Posterior vena cava (tissue), 2 donors: ENCODE results near the gene FAM162A. TPM values are rescaled to one million over a fixed set of nuclear protein-coding genes. Genes with fewer than 3 reads are reported as not detected.
"Not testable (repeated sequence)": the region's sequence is repeated elsewhere in the genome, so short reads cannot be mapped to it uniquely, and the experiment has no call there.

Source experiments
- DNase-seq: peaks from one replicate; pipeline ENCODE4 v3.0.0-alpha.2; 2020; ENCODE audit warnings: low spot score
- intact Hi-C, 2 donors: fragments of 100-400 bp; cut with DNase I; formaldehyde crosslinking; loops; one replicate each; pipeline versions ENCODE4 v1.14.1 to v1.14.2; 2022 to 2023
- long read RNA-seq, 2 donors: library from polyadenylated mRNA; unstranded; transcript quantifications; one replicate each; pipeline ENCODE4 v2.0.0, GENCODE V29; 2020 to 2021
- total RNA-seq, 2 donors: library from RNA; stranded (reverse); fragmentation: NEBNext Ultra II Directional; extraction: Animal tissue kit (Norgen Biotek cat#: 25700); gene quantifications; one replicate each; pipeline ENCODE4 v1.2.1, GENCODE V29; 2021
- donor health status: DM: yes; HTN: yes; CAD: no.
- donor health status: DM: yes; HTN: yes; CAD: no.

The FAM162A gene
- 10 to 100 TPM; 31.5 to 36.9 TPM for total RNA-seq
- long read RNA-seq, donor 1, partial matches to known transcripts, result 0 of 6 reads
- long read RNA-seq, donor 1, other reads (novel, unspliced or antisense), result 2 of 6 reads
- long read RNA-seq, donor 2, transcript FAM162A-203 (5 exons, 3,052 nt), result major isoform, 12 of 18 reads
- long read RNA-seq, donor 2, partial matches to known transcripts, result 0 of 18 reads
- long read RNA-seq, donor 2, other reads (novel, unspliced or antisense), result 6 of 18 reads

DNA sequence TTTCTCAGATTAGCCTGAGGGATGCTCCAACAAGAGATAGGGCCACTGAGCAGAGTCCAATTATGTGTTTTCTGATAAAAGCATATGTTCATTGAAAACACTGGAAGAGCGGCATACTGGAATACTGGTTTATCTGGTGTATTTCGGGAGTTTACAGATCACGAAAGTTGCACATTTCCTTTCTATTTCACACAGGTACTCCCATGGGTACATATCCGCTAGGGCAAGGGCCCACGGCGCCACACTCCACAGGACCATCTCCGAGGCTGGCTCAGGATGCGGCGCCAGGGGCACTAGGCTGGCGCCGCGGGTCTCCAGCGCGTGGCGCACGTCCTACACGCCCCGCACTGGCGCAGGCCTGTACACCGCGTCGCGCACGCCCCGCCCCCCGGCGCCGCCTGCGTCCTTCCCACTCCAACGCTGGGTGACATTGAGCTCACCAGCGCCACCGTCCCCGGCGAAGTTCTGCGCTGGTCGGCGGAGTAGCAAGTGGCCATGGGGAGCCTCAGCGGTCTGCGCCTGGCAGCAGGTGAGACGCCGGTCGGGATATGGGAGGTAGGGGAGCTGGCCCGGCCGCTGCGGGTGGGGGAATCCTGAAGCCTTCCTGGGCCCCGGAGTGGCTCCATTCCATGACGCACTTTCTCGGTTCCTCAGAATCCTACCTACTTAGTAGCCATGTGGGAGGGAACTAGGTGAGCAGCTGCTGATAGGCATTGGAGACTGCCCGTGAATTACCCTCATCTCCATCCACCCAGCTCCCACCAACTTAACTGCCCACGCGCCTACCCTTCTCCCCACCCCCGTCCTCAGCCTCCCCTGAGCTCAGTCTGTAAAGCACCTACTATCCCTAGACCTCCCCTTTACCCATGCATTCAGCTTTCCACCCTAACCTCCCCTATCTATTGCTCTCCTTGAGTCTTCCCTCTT, at the start of gene FAM162A:
TSS of gene FAM162A (plus strand) at position 412 of the 927 bp plus-strand sequence. CDS start at position 496, 84 bp downstream.
- peak; percentile 98 for DNase-seq
- intact Hi-C loops, result no loop called here

DNA sequence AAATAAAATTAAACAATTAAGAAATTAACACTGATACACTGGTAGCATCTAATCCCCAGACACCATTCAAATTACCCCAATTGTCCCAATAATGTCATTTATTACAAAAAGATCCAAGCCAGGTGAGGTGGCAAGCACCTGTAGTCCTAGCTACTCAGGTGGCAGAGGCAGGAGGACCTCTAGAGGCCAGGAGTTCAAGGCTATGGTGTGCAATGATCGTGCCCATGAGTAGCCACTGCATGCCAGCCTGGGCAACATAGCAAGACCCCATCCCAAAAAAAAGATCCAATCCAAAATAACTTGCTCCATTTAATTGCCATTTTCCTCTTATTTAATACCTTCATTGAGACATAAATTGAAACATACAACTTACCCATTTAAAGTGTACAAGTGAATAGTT, 41.2 kb upstream of the FAM162A start:
- intact Hi-C loops, result no loop called here

DNA sequence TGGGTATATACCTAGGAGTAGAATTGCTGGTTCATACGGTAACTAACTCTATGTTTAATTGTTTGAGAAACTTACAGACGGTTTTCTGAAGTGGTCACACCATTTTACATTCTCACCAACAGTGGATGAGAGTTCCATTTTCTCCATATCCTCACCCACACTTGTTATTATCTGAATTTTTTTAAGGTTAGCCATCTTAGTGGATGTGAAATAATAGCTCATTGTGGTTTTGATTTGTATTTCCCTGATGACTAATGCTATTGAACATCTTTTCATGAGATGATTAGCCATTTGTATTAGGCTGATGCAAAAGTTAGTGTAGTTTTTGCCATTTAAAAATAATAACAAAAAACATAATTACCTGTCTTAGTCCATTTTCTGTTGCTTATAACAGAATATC, 40.3 kb upstream of the FAM162A start:
- intact Hi-C loops, result no loop called here
- no peak for DNase-seq

More for the DNA sequence above, 41.2 kb upstream of the FAM162A start:
- DNase-seq, result no peak

- intact Hi-C loops, result no loop called here
- no peak for DNase-seq
Observed at GRCh38 chr3:122349171-122349570, 34.8 kb upstream of the FAM162A start.

DNA sequence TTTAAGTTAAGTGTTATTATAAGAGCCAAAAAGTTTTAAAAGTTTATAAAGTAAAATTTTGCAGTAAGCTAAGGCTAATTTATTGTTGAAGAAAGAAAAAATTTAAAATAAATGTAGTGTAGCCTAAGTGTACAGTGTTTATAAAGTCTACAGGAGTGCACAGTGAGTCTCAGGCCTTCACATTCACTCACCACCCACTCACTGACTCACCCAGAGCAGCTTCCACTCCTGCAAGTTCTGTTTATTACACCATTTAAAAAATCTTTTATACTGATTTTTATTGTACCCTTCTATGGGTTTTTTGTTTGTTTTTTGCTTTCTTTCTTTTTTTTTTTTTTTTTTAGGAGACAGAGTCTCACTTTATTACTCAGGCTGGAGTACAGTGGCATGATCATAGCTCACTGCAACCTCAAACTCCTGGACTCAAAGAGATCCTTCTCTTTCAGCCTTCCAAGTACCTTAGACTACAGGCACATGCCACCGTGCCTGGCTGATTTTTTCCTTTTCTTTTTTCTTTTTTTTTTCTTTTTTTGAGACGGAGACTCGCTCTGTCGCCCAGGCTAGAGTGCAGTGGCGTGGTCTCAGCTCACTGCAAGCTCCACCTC, 33.1 kb upstream of the FAM162A start:
- intact Hi-C loops, result no loop called here
- no peak for DNase-seq

- intact Hi-C loops, result no loop called here
- DNase-seq, result no peak
Observed at GRCh38 chr3:122351612-122352011, 32.4 kb upstream of the FAM162A start.

GRCh38 chr3:122353215-122353614, 30.8 kb upstream of the FAM162A start:
- no peak for DNase-seq
- intact Hi-C loops, result no loop called here

GRCh38 chr3:122353893-122354401, 30.0 kb upstream of the FAM162A start:
- intact Hi-C loops, result no loop called here
- DNase-seq, result no peak

DNA sequence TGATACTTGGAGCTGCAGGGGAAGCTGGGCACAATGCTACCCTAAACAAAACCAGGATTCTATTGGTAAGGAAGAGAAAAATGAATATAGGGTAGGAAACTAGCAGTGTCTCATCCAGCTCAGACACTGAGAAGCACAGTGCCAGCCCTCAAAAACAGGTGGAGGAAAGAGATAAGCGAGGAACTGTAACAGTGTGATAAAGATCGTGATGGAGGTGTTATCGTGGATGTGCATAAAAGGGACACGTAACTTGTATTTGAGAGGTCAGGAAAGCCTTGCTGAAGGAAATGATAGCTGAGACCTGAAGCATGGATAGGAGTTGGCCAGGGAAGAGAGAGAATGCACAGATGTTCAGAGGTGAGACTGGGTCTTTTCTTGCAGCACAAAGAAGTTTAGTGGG, 28.4 kb upstream of the FAM162A start:
- no peak for DNase-seq
- intact Hi-C loops, result no loop called here

DNA sequence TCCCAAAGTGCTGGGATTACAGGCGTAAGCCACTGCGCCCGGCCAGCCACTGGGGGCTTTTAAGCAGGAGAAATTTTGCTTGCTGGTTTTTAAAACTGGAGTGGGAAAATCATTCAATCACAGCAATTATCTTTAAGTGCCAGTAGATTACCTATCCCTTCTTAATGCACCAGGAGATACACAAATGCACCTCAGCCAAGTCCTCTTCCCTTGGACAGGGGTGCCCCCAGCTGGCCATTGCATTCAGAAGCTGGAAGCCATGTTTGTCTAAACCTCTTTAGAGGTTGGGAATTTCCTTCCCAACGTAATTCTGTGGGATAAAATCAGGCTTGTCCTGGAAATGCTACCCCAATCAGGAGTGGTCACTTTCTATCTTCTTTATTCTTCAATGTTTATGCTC, 27.6 kb upstream of the FAM162A start:
- intact Hi-C loops, result no loop called here
- DNase-seq, result no peak

- DNase-seq, result no peak
- intact Hi-C loops, result no loop called here
Observed at GRCh38 chr3:122357828-122358702, 25.9 kb upstream of the FAM162A start.

DNA sequence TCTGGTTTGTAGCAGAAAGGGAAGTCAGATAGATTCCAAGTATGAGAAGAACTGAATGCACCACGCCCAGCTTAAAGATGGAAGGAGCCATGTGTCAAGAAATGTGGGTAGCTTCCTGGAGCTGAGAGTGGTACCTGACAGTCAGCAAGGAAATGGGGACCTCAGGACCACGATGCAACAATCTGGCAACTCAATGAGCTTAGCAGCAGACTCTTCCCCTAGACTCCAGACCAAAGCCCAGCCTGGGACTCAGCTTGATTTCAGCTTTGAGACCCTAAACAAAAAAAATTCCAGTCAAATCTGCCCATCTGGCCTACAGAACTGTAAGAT, 25.3 kb upstream of the FAM162A start:
- DNase-seq, result no peak
- intact Hi-C loops, result no loop called here

DNA sequence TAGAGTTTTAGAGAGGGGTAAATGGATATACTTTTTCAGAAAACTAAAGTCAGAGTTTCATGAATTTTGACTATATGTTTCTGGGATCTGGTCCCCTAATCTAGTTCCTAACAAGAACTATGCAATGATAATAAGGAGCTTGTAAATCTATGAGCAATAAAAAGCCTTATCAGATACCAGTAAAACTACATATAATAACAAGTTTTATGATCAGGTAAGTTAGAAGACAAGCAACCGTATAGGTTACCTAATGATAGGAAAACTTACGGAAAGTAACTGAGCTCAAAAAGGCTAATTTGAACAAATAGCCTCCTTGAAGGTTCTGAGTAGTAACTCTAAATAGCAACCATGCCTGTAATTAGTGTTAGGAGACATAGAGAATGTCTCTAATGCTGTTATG, 22.0 kb upstream of the FAM162A start:
- intact Hi-C loops, result no loop called here

DNA sequence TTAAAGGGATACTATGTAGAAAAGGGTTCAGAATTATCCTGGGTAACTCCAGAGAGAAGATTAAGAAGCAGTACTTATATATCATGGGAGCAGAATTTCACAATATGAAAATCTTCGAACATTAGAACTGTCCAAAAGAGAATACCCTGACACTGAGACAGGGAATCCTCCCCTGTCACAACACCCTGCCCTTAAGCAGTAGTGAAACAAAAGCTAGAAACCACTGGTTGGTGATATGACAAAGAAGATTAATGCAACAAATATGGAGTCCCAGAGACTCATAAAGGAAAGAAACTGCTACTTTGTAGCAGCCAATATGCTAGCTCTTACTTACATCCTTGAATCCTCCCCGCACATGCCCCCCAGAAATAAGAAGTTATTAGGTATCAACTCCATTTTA, 19.5 kb upstream of the FAM162A start:
- DNase-seq, result no peak
- intact Hi-C loops, result no loop called here

More for the DNA sequence above, 22.0 kb upstream of the FAM162A start:
- DNase-seq, result no peak

DNA sequence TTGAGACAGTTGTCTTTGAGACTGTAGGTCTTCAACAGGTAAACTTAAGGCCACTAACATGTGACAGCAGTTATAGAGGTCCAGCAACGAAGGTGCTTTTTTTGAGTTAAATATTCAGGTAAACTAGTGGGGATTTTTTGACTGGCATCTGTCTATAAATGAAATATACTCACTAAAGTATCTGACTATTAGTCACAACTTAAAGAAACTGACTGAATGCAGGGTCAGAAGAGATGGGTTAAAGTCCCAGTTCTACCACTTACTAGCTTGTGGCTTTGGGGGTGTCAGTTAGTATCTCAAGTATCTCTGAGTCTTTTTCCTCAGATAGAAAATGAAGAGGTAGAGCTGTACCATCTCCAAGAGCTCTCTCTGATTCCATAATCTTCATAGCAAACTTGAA, 18.9 kb upstream of the FAM162A start:
- intact Hi-C loops, result no loop called here
- no peak for DNase-seq

DNA sequence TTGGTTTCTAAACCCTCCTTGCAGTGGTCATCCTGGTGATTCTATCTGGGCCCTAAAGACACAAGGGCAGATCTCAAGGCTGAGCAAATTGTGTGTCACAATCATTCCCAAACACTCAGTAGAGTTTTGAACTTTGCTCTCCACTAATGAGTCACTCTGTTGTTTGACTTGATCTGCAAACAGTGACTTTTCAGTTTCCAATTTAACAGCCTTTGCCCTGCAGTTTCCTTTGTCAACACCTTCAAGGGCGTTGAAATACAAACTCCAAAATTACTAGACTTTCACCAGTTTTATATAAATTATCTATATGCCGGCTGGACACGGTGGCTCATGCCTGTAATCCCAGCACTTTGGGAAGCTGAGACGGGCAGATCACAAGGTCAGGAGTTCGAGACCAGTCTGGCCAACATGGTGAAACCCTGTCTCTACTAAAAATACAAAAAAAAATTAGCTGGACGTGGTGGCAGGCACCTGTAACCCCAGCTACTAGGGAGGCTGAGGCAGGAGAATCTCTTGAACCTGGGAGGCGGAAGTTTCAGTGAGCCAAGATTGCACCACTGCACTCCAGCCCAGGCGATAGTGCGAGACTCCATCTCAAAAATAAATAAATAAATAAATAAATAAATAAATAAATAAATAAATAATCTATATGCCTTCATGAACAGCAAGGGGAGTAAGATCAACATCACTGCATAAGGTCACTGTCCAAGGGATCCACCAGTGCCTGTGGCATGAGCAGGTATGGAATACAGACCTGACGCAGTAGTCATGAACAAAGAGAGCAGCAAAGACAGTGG, 18.2 kb upstream of the FAM162A start:
- DNase-seq, intact Hi-C loops: not testable (repeated sequence)

DNA sequence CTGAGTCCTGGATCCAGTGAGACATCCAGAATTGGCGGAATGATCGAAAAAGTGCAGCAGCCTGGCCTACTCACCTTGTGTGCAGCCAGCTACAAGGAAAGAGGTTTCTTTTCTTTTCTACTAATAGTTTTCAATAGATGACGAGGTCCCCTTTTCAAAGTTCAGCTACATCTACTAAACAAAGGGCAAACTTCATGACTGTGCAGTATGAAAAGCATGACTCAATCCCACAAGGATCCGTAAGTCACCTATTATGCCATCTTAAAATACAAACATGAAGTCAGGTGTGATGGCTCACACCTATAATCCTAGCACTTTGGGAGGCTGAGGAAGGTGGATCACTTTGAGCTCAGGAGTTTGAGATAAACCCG, 17.6 kb upstream of the FAM162A start:
- intact Hi-C loops, result no loop called here

DNA sequence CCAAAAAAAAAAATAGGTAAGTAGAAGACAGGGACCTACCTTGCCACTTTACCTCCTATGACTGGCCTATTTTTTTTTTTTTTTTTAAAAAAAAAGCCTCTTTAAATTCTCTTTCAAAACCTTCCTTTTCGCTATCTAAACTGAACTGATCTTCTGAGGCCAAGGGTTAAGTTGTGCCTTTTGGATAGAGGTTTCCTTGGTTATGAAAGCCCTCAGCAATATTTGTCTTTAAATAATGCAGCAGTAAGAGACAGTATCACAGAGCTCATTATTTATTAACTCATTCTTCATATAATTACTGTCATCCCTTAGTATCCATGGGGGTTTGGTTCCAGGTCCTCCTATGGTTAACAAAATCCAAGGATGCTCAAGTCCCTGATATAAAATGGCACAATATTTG, 9.9 kb upstream of the FAM162A start:
- no peak for DNase-seq
- intact Hi-C loops, result no loop called here

More for the DNA sequence above, 17.6 kb upstream of the FAM162A start:
- DNase-seq, result no peak

DNA sequence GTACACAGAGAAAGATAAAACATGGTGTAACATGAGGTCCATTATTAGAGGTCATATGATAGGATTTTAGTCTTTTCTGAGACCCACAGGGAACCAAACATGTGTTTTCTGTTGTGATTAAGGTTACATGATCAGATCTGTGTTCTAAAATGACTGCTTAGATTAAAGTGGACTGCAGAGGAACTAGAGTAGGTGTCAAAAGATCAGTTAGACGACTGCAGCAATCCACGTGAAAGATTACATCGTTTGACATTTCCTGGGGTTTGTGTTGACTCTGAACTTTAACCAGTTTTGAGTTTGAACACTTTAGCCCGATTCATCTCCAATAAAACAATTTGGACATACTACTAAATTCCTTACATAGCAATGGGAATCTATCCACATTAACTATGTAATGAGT, 6.0 kb upstream of the FAM162A start:
- intact Hi-C loops, result no loop called here
- DNase-seq, result no peak
